Neural cell (in vitro differentiated cells): ENCODE data around the gene TYRO3.

Source experiments
- EP300 ChIP-seq: fragments of 450-650 bp; conservative IDR thresholded peaks from 2 replicates; pipeline ENCODE4 v1.6.1; 2014; ENCODE audit warnings: antibody characterized with exemption, mild to moderate bottlenecking, moderate library complexity; ENCODE audit not compliant: poor library complexity, severe bottlenecking
- EZH2 ChIP-seq: fragments of 200-600, 300-800 bp; shearing (Covaris generic), sonication (generic); IDR thresholded peaks from 2 replicates; pipeline ENCODE4 v1.6.1; 2014; ENCODE audit warnings: antibody characterized with exemption, low read length, borderline replicate concordance, mild to moderate bottlenecking; ENCODE audit not compliant: insufficient read depth, poor library complexity, severe bottlenecking
- MXI1 ChIP-seq: fragments of 450-650 bp; conservative IDR thresholded peaks from 2 replicates; pipeline ENCODE4 v1.6.1; 2014; ENCODE audit warnings: antibody characterized with exemption, mild to moderate bottlenecking; ENCODE audit not compliant: poor library complexity, severe bottlenecking
- POLR2AphosphoS5 ChIP-seq: IDR thresholded peaks from 2 replicates; pipeline ENCODE4 v1.6.1; 2012
- RAD21 ChIP-seq: fragments of 450-650 bp; conservative IDR thresholded peaks from 2 replicates; pipeline ENCODE4 v1.6.1; 2014; ENCODE audit warnings: antibody characterized with exemption, mild to moderate bottlenecking, moderate library complexity
- SMC3 ChIP-seq: fragments of 450-650 bp; conservative IDR thresholded peaks from 2 replicates; pipeline ENCODE4 v1.6.1; 2014; ENCODE audit warnings: antibody characterized with exemption, mild to moderate bottlenecking, moderate library complexity; ENCODE audit not compliant: poor library complexity
- TAF1 ChIP-seq: IDR thresholded peaks from 2 replicates; pipeline ENCODE4 v1.6.1; 2012; ENCODE audit warnings: low read depth
- TF ChIP-seq, protein P1 (sequence below): fragments of 450-650 bp; IDR thresholded peaks from 2 replicates; pipeline ENCODE4 v1.5.1; 2014; ENCODE audit warnings: antibody characterized with exemption, mild to moderate bottlenecking, moderate library complexity; ENCODE audit not compliant: poor library complexity, severe bottlenecking
- TF ChIP-seq, protein P2 (sequence below): IDR thresholded peaks from 2 replicates; pipeline ENCODE4 v1.6.1; 2012; ENCODE audit warnings: borderline replicate concordance

GRCh38 chr15:41566121-41566885, 7.3 kb downstream of the TYRO3 start:
- TF ChIP-seq EZH2 (no peak), POLR2AphosphoS5 (no peak), MXI1 (no peak), RAD21 (no peak), TAF1 (no peak), EP300 (no peak), SMC3 (no peak)
- TF ChIP-seq, protein P1, sequence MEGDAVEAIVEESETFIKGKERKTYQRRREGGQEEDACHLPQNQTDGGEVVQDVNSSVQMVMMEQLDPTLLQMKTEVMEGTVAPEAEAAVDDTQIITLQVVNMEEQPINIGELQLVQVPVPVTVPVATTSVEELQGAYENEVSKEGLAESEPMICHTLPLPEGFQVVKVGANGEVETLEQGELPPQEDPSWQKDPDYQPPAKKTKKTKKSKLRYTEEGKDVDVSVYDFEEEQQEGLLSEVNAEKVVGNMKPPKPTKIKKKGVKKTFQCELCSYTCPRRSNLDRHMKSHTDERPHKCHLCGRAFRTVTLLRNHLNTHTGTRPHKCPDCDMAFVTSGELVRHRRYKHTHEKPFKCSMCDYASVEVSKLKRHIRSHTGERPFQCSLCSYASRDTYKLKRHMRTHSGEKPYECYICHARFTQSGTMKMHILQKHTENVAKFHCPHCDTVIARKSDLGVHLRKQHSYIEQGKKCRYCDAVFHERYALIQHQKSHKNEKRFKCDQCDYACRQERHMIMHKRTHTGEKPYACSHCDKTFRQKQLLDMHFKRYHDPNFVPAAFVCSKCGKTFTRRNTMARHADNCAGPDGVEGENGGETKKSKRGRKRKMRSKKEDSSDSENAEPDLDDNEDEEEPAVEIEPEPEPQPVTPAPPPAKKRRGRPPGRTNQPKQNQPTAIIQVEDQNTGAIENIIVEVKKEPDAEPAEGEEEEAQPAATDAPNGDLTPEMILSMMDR, result no peak
- TF ChIP-seq, protein P2, sequence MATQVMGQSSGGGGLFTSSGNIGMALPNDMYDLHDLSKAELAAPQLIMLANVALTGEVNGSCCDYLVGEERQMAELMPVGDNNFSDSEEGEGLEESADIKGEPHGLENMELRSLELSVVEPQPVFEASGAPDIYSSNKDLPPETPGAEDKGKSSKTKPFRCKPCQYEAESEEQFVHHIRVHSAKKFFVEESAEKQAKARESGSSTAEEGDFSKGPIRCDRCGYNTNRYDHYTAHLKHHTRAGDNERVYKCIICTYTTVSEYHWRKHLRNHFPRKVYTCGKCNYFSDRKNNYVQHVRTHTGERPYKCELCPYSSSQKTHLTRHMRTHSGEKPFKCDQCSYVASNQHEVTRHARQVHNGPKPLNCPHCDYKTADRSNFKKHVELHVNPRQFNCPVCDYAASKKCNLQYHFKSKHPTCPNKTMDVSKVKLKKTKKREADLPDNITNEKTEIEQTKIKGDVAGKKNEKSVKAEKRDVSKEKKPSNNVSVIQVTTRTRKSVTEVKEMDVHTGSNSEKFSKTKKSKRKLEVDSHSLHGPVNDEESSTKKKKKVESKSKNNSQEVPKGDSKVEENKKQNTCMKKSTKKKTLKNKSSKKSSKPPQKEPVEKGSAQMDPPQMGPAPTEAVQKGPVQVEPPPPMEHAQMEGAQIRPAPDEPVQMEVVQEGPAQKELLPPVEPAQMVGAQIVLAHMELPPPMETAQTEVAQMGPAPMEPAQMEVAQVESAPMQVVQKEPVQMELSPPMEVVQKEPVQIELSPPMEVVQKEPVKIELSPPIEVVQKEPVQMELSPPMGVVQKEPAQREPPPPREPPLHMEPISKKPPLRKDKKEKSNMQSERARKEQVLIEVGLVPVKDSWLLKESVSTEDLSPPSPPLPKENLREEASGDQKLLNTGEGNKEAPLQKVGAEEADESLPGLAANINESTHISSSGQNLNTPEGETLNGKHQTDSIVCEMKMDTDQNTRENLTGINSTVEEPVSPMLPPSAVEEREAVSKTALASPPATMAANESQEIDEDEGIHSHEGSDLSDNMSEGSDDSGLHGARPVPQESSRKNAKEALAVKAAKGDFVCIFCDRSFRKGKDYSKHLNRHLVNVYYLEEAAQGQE, result no peak
